Gastrocnemius medialis (tissue), 4 donors: ENCODE results near the gene GDPD5.

ENCODE experiments used
- POLR2A ChIP-seq, 2 donors: fragments of 450-650 bp; IDR thresholded peaks; one replicate each; pipeline ENCODE4 v1.6.1; 2017; ENCODE audit warnings: antibody characterized with exemption in 2 of 2, mild to moderate bottlenecking in 2 of 2, moderate library complexity in 2 of 2
- TF ChIP-seq, protein P1 (sequence below), 5 experiments: fragments of 450-650 bp in 3 of 5; fragments of 200-600 bp in 2 of 5; sonication (generic) in 2 of 5; IDR thresholded peaks in 4 of 5; conservative IDR thresholded peaks in 1 of 5; 1 replicate in 4 of 5; 2 replicates in 1 of 5; pipeline ENCODE4 v1.5.1; 2016 to 2019; ENCODE audit warnings: antibody characterized with exemption in 5 of 5, mild to moderate bottlenecking in 3 of 5, moderate library complexity in 3 of 5

DNA sequence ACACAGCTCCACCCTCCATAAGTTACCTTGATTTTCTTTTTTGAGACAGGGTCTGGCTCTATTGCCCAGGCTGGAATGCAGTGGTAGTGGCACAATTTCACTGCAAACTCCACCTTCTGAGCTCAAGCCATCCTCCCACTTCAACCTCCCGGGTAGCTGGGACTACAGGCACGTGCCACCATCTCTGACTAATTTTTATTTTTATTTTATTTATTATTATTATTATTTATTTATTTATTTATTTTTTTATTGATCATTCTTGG is 116.9 kb downstream of the GDPD5 start:
- TF ChIP-seq, protein P1, sequence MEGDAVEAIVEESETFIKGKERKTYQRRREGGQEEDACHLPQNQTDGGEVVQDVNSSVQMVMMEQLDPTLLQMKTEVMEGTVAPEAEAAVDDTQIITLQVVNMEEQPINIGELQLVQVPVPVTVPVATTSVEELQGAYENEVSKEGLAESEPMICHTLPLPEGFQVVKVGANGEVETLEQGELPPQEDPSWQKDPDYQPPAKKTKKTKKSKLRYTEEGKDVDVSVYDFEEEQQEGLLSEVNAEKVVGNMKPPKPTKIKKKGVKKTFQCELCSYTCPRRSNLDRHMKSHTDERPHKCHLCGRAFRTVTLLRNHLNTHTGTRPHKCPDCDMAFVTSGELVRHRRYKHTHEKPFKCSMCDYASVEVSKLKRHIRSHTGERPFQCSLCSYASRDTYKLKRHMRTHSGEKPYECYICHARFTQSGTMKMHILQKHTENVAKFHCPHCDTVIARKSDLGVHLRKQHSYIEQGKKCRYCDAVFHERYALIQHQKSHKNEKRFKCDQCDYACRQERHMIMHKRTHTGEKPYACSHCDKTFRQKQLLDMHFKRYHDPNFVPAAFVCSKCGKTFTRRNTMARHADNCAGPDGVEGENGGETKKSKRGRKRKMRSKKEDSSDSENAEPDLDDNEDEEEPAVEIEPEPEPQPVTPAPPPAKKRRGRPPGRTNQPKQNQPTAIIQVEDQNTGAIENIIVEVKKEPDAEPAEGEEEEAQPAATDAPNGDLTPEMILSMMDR (IDR thresholded peaks at IDR 0.05 in 4 of 5, conservative IDR thresholded peaks at IDR 0.05 in 1 of 5) = no peak
- no peak for TF ChIP-seq POLR2A (IDR thresholded peaks at IDR 0.05)
